HG02588 (cell line): ENCODE measurements around the gene KLHL29.
"Not testable (repeated sequence)": the region's sequence is repeated elsewhere in the genome, so short reads cannot be mapped to it uniquely, and the experiment has no call there.

ENCODE experiments used
- ATAC-seq: cut with Tn5 transposase; IDR thresholded peaks from one replicate; pipeline ENCODE4 v1.9.1; 2021; ENCODE audit warnings: mild to moderate bottlenecking, moderate library complexity; ENCODE audit not compliant: unreplicated experiment

The KLHL29 gene

DNA sequence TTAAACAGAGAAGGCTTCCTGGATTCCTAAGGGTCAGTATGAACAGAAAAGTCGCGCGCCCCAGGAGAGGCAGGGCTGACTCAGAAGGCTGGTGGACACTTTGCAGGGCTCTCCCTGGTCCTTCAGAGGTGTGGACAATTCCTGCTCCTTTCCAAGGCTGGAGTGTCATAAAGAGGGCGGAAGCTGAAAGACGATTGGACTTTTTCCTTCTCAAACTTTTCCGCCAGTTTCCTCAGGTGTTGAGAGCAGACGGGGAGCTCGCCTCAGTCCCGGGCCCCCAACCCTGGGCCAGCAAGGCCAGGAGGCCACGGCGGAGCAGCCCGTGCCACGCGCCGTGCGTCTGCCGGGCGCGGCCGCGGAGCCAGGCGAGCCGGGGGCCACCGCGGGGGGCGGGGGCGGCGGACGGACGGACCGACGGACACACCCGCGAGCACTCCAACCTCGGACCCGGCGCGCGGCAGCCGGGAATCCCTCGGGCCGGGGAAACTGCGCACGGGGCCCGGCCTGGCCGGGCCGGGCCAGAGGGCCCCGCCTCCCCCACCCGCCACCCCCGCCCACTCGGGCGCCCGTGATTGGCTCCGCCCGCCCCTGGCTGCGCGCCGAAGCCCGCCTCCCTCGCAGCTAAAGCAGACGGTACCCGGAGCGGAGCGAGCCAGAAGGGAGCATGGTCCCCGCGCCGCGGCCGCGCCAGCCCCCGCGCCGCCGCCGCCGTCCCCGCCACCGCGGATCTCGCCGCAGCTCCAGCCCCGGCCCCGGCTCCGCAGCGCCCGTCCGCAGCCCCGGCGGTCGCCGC, at the start of gene KLHL29:
KLHL29 (plus strand) TSS at position 629 of the 793 bp plus-strand sequence. CDS start 177,018 bp downstream, outside the sequence.
- ATAC-seq = peak; percentile 64

DNA sequence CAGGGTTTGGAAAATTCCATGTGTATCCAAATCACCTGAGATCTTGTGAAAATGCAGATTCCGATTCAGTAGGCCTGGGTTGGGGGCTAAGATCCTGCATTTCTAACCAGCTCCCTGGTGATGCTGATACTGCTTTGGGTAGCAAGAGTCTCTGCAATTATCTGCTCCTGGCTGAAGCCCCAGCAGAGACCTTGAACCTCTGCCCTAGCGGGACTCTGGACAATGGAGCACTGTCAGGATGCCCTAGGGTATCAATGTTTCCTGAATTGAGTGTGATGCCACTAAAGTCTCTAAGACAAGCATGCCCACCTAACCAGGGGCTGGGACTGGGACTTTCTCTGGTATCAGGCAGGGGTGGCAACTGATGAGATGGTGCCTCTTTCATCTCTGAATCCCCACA, 49.4 kb upstream of the KLHL29 start:
- ATAC-seq = no peak

DNA sequence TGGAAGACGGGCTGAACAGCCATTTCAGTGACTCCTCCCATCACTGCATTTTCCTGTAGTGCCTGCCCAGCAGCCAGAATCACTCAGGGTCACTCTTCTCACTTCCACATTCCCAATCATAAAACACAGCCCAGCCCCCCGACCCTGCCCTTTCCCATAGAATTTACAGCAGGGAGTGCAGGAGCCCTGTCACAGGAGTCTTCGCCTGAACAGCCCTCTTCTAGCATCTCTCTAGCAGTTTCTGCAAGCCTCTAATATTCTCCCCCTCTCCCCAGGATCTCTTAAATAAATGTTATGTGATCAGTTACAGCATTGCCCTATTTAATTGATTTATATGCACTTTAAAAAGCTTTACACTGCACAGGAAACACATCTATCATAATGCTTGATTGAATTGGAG, 42.9 kb upstream of the KLHL29 start:
- no peak for ATAC-seq

DNA sequence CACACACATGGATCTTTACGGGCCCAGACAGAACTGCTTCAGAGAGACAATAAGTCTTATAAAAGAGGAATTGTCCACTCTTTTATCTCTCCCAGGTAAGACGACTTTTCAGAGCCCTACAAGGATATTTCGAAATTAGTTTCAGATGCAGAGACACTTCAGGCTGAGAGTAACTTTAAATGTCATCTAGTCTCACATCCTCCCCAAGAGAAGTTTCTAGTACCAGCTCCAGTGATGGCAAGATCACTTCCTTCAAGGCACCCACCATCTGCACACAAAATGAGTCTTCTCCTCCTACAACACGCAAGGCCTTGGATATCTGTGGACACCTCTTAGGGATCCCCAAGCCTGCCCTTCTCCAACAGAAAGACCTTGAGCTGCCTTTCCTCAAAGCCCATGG, 39.0 kb upstream of the KLHL29 start:
- ATAC-seq = no peak

DNA sequence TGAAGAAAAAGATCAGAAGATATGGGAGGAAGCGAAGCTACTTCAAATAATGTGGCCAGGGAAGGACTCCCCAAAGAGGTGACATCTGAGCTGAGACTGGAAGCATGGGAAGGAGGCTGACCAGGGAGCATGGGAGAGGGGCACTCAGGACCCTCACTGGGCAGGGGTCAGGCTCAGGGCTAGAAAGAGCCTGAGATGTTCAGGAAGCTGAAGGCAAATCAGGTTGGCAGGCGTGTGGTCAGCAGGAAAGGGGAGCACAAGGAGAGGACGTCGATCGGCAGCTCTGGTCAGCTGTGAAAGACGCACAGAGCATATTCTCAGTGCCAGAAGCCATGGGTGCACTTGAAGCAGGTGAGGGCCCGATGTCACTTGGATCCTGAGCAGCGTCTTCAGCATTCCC, 38.2 kb upstream of the KLHL29 start:
- no peak for ATAC-seq

DNA sequence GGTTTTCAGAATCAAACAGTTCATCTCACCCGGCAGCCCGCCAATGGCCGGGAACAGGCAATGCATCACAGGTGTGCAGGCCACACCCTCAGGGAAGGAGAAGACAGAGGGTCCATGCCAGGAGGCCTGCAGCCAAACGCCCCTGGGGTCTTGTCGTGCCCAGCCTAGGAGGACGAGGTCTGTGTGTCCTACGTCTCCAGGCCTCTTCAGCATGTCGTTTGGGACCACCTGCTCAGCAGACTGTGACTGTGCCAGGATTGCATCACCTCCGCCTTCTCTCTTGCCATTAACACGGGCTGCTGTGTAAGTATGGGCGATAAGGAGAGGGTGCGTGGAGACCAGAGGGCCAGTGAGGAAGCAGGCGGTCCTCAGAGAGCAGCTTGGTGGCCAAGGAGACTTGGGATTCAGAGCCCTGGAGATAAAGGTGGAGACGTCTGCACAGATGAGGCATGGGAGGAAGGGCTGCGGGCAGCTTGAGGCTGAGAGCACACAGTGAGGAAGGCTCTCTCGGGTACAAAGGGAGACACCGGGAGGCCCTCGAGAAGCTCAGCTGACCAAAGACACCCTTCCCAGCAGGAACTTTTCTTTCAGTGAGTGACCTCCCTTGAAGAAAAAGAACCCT, 37.4 kb upstream of the KLHL29 start:
- no peak for ATAC-seq

DNA sequence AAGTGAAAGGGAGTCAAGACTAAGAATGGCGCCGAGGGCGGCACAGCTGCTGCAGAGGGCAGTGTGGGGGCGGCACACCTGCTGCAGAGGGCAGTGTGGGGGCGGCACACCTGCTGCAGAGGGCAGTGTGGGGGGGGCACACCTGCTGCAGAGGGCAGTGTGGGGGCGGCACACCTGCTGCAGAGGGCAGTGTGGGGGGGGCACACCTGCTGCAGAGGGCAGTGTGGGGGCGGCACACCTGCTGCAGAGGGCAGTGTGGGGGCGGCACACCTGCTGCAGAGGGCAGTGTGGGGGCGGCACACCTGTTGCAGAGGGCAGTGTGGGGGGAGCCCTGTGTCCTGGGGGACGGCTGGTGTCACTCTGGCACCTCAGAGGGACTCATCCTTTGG, 36.9 kb upstream of the KLHL29 start:
- ATAC-seq = not testable (repeated sequence)

DNA sequence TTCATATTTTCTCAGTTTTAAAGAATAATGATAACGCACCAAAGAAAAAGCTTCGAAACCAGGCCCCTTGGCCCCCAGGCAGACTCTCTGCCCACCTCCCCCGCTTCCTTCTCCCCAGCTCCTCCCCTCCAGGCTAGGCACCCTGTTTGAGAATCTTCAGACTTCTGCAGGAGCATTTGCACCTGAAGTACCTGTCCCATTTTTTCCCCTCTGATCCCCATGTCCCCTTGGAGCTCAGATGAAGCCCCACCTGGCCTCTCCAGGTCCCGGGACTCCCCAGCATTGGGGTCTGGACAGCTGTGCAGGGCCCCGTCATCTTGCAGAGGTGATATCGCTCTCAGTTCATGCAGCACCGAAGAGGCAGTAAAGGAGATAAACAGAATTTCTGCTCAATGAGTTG, 35.5 kb upstream of the KLHL29 start:
- ATAC-seq = no peak

DNA sequence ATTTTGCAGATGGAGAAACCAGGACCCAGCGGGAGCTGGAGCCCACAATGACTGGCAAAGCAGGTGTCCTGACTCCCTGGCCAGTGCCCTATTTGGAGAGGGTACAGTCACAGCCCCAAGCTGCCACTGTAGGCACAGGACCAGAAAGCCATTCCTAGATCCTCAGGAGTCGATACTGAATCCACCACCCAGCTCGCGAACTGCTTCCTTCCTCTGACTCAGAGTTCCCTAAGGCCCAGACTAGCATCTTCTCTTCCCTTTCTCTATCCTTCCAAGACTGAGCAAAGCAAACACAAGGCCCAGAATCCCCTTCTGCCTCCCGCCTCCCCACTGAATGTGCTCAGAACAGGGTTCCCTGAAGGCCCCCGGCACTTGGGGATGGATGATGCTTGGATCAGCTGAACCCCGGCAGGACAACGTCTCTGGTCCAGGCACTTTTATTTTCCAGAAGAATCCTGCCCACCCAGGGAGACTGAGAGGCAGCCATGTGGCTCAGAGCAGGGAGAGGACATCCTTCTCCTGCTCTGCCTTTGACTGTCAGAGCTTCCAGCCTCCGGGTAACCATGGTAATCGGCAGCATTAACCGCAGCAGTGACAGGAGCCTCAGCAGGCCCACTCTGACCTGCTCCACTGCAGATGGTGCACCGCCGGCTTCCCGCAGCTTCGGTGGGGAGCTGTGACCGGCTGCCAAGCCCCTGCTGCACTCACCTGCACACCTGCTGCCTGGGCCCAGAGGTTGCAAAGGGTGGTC, 34.8 kb upstream of the KLHL29 start:
- ATAC-seq = no peak

DNA sequence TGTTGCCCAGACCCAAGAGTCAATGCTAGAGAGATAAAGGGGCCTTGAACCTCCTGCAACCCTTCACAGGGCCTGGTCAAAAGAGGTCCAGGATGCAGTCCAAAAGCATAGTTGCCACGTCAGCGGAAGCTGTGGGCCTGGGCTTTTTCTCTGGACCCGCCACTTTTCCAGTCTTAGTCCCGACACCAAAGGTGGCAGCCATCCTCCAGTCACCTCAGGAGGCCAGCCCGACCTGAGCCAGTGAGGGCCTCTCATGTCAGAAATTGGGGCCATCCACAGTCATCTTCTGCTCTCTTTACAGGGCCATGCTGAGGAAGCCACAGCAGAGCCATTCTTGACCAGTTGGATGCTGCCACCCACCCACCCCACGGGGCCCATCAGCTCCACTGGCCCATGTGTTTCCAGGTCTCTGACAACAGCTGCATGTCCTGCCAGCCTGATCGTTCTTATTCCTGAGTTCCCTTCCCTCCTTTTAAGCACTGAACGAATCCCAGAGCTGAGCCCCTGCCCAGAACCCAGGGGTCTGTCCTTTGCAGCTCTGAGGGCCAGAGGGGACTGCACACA, 34.1 kb upstream of the KLHL29 start:
- no peak for ATAC-seq

DNA sequence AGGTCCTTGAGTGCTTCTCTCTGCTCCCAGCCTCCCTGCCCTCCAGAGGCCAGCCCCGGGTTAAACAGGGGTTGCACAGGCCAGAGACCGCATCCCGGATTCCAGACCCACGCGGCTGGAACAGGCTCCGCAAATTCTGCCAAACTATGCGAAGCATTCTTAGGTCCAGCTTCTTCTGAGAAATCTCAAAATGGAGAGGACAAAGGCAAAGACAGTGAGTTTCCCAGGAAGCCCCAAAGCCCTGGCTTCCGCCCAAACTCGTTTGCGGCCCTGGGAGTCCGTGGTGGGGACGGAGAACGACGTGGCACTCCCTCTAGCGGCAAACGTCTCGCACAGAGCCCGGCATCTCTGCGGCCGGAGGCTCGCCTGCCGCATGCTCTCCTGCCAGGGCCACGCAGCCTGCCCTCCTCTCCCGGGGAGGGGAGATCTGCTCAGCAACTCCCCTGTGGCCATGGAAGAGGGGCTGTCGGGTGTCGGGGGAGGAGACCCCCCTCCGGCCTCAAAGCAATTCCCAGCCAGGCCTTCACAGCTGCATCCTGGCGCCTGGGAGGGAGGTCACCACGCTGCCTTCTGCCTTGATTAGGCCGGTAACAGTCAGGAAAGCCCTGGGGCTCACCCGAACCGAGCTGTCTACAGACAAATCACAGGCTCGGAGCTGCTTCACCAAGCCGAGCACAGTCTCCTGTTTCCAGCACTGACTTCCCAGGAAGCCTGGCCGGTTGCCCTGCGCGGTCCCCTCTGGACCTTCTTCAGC, 33.4 kb upstream of the KLHL29 start:
- peak; percentile 78 for ATAC-seq

DNA sequence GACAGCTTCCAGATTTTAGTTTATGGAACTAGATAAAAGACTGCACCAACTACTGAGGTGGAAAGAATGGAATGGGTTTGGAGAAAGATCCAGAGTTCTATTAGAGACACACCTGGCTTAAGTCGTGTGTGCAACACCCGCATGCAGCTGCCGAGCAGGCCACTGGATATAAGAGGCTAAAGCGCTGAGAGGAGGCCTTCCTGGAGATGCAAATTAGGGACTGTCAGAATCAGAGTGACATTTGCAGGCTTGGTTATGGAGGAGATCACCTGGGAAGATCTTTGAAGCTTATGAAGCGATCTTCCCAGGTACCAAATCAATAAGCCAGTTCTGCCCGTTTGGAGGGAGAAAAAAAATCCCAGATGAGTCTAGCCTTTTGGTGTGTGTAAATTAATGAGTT, 30.4 kb upstream of the KLHL29 start:
- peak; percentile 84 for ATAC-seq

DNA sequence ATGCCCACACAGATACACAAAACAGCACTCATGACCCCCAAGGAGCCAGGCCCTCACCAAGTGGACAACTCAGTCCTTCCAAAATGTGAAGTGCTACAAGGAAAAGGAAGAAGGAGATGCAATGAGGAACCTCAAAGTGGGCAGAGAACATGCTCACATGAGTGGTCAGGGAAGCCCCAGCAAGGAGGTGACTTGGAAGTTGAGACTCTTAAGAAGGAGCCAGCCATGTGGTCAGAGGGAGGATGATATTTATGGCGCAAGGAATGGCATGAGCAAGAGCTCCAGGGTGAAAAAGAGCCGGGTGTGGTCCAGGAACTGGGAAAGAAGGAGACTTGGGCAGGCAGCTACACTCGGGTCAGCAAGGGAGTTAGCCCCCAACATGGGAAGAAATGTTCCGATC, 30.0 kb upstream of the KLHL29 start:
- no peak for ATAC-seq

DNA sequence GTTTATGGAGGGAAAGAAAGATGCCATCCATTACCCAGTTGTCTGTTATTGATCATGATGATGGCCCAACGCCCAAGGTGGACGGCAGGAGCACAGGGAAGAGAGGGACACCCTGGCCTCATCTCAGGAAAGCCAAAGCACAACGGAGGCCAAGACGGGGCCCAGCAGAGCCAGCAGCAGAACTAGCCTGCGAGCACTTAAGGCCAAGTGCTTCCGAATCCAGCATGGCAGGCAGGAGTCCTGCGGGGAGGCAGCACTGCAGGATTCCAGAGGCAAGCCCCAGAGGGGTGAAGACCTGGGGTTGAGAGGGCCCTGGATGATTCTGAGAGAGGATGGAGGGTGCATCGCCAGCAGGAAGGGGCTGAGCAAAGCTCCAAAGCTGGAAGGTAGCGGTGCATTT, 28.3 kb upstream of the KLHL29 start:
- ATAC-seq = no peak

DNA sequence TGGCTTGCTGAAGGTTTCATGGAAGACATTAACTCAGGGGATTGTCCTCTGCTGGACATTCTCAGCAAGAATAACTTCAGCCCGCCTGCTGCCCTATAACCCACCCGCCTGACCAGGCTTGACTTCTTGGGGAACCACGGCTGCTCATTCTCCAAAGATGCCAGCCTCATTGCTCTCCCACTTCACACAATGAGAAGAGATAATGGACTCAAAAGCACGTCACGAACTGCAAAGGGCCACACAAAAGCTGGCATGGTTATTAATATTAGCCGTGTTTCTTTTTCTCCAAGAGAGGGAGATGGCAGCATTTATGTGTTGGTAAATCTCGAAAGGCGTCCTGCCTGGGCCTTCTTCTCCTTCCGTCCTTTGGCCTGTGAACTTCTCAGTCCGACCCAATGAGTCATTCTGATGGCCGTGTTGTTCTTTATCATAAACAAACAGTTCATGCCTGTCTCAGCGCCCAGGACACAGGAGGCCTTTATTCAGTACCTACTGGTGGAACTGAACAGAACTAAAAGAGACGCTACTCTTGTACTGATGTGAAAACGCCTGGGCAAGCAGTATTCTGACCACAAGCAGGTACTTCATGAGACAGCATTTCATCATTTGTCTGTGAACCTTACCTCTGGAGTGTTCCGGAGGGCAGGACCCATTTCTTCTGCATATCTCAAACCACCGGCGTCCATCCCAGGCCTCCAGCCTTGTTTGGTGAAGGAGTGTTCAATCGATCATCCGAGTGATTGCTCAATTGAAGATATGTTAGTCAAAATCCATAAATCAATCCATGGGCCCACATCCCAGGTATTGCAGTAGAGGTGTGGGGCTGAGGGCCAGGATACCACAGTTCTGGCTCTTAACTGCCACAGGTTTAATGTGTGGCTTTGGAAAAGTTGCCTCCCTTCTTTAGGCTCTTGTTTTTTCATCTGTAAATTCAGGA, 25.1 kb upstream of the KLHL29 start:
- no peak for ATAC-seq

DNA sequence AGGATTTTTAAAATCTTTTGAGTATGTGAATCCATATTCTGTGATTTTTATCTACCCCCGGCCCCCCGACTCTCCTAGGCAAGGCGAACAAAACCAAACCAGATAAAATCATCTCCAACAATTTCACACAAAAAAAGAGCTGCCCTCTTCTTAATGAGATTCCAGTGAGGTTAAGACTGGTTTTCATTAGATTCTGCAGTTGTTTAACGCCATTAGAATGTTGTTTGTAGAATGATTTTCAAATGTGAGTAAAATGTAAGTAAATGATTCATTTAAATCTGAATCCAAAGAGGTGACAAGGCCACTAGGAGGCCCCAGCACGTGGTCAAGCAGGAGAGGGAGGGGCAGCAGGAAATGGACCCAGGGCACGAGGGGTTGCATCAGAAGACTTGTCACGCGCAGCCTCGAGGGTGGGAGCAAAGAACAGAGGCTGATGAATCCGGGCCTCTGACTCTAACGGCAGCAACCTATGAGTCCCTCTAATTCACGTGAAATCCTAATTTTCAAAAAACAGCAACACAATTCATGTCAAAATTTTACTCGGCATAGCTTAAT, 24.3 kb upstream of the KLHL29 start:
- no peak for ATAC-seq

DNA sequence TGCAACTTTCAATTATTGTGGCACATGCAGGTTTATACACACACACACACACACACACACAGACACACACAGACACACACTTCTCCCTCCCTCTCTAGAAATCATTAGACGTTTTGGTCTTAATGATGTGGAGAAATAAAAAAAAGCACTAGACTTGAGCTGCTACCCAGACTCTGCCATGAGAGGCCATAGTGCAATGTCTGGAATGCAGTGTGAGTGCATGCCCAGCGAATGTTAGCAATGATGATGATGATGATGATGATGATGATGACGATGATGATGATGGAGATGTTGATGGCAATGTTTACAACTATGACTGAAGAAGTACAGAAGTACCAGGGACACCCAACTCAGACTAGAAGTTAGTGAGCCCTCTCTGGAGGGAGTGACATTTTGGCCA, 23.8 kb upstream of the KLHL29 start:
- ATAC-seq = no peak

DNA sequence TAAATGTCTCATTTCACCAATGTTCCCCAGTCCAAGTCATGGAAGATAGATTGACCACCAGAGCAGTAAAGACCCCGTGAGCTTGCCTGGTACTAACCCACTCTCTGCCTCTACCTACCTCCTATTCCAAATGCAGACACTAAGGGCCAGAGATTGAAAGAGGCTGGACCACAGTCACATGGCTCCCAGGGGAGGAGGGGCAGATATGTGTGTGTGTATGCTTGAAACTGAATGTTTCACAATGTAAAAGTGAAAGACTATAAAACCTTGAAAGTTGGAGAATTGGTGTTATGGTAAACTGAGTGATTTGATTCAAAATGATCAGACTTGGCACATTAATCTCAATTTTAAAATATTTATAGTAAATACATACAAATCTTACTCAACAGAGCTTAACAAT, 21.7 kb upstream of the KLHL29 start:
- ATAC-seq = no peak

DNA sequence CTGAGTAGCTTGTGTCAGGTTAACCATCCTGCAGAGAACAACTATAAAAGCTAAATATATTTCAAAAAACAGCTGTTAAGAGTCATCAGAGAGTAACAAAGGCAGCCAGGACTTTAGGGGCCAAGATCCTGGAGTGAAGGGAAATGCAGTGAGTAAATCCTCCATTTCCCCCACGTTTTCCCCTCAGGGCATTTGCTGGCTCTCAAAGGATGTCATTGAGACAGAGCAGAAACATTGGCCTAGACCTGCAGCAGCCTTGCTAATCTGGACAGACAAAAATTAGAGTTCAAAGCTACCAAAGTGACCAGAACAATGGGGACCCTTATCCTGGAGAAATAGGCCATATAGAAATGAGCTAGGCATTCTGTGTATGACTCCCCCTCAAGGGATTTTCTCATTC, 21.1 kb upstream of the KLHL29 start:
- no peak for ATAC-seq

DNA sequence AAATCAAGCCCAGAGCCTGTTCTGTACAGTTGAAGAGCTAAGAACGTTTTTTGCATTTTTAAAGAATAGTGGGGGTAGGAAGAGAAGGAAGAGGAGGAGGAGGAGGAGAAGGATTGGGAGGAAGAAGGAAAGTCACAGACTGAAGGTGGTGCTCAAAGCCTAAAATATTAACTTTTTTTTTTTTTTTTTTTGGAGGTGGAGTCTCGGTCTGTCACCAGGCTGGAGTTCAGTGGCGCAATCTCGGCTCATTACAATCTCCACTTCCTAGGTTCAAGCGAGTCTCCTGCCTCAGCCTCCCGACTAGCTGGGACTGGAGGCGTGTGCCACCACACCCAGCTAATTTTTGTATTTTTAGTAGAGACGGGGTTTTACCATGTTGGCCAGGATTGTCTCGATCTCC, 18.3 kb upstream of the KLHL29 start:
- no peak for ATAC-seq
